Measurements from ENCODE around the gene ARID3B. TPM values are rescaled to one million over a fixed set of nuclear protein-coding genes. Genes with fewer than 3 reads are reported as not detected.

Gene ARID3B
- total RNA-seq, 1 experiment from 2014 or later: 36.1 TPM

DNA sequence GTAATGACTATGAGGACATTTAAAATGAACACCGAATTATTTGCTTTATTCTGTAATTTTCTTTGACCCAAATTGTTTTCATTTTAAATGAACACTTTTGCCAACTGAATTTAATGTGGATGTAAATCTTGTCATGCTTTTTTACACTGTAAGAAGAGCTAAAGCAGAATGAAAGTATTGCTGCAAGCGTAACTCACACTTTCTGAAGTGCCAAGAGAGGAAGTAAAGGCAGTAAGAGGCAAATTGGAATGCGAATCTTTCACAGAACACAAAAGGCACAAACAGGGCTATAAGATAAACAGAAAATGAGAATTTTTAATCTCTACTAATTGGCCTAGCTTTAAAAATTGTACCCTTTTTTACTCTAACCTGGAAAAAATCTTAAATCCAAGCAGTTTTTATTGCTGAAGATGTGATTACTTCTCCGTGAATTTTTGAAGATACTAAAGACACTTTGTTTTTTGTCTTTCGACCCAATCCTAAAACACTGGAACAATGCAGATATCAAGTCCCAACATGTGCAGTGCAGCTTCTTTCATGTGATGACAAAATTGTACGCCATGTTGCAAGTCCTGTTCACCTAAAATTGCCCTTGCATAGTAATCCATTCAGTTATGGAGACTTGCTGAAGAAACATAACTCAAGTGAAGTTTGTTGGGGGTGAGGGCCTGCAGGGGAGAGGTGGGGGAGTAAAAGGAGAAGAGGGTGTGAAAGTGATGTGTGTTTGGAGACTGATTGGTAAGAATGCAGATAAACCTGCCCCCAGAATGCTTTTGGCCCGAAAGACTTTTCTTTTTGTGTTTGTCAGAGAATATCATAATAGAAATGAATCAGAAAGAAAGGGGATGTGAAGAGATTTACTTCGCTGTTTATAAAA lies 1.4 kb downstream of the ARID3B start:
- H3K4me3 Mint-ChIP-seq (ENCODE audit: unreplicated experiment): peak overlapping the region; percentile 87
- H3K27me3 Mint-ChIP-seq (ENCODE audit: insufficient read depth, unreplicated experiment): no peaks in the 10 kb centered on the region
- H3K36me3 ChIP-seq (ENCODE audit: control insufficient read depth, insufficient read depth, low read length): no peaks in the 10 kb centered on the region
- H3K4me1 Mint-ChIP-seq (ENCODE audit: low read depth, unreplicated experiment): peaks cover 13% of the 10 kb centered on the region
- ChIA-PET POLR2A (no interaction called here), CTCF (no interaction called here)
- H3K36me3 Mint-ChIP-seq (ENCODE audit: insufficient read depth, unreplicated experiment): peaks cover 31% of the 10 kb centered on the region
- no peak for DNase-seq
- H3K9me3 Mint-ChIP-seq (ENCODE audit: unreplicated experiment): no peaks in the 10 kb centered on the region
- no peaks in the 10 kb centered on the region for H3K9me3 ChIP-seq
- peak overlapping the region; percentile 91 for H3K4me3 ChIP-seq (ENCODE audit: low read depth, low read length)
- intact Hi-C loops (cut with micrococcal nuclease; ENCODE audit: unreplicated experiment): loop anchor here (1.0 to 5.0 kb wide), 3 partner anchors 70 to 168 kb away; no protein-coding TSS in a partner anchor
- TSS peak; percentile 31 for BruUV-seq (replicated peaks)
- peaks cover 12% of the 10 kb centered on the region for H3K4me1 ChIP-seq
- TF ChIP-seq, protein P1, sequence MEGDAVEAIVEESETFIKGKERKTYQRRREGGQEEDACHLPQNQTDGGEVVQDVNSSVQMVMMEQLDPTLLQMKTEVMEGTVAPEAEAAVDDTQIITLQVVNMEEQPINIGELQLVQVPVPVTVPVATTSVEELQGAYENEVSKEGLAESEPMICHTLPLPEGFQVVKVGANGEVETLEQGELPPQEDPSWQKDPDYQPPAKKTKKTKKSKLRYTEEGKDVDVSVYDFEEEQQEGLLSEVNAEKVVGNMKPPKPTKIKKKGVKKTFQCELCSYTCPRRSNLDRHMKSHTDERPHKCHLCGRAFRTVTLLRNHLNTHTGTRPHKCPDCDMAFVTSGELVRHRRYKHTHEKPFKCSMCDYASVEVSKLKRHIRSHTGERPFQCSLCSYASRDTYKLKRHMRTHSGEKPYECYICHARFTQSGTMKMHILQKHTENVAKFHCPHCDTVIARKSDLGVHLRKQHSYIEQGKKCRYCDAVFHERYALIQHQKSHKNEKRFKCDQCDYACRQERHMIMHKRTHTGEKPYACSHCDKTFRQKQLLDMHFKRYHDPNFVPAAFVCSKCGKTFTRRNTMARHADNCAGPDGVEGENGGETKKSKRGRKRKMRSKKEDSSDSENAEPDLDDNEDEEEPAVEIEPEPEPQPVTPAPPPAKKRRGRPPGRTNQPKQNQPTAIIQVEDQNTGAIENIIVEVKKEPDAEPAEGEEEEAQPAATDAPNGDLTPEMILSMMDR (IDR thresholded peaks at IDR 0.05; ENCODE audit: insufficient read depth in 1 of 2, low read depth in 1 of 2, low read length in 1 of 2, severe bottlenecking in 1 of 2, unreplicated experiment in 1 of 2): no peak
- no peaks in the 10 kb centered on the region for H3K27me3 ChIP-seq (replicated peaks; ENCODE audit: control insufficient read depth, insufficient read depth, low read length)
- H3K27ac Mint-ChIP-seq (ENCODE audit: unreplicated experiment): peak overlapping the region; percentile 86

DNA sequence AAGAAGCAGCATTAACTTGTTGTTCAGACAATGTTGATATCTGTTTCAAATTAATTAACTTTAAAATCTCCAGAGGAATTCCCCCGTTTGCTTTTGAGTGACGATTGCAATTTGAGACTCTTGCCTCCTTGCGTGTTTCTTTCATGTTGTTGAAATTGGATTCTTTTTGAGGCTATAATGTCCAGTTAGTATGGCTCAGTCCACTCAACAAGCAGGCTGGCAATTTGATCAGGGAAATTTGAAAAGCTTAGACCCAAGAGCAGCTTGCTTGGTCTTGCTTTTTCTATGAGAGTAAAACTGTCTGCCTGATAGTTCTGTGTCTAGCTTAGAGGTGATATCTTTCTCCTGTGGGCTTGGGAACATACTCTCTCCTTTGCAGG lies 2.0 kb downstream of the ARID3B start:
- BruUV-seq (replicated peaks): no TSS peak
- Histone ChIP-seq H3K36me3 (ENCODE audit: control insufficient read depth, insufficient read depth, low read length) (no peaks in the 10 kb centered on the region), H3K9me3 (no peaks in the 10 kb centered on the region), H3K4me3 (ENCODE audit: low read depth, low read length) (no peak overlapping the region), H3K27me3 (replicated peaks; ENCODE audit: control insufficient read depth, insufficient read depth, low read length) (no peaks in the 10 kb centered on the region), H3K4me1 (peaks cover 12% of the 10 kb centered on the region)
- Mint-ChIP-seq H3K4me1 (ENCODE audit: low read depth, unreplicated experiment) (peaks cover 13% of the 10 kb centered on the region), H3K27me3 (ENCODE audit: insufficient read depth, unreplicated experiment) (no peaks in the 10 kb centered on the region), H3K27ac (ENCODE audit: unreplicated experiment) (peak overlapping the region; percentile 12), H3K9me3 (ENCODE audit: unreplicated experiment) (no peaks in the 10 kb centered on the region), H3K36me3 (ENCODE audit: insufficient read depth, unreplicated experiment) (peaks cover 34% of the 10 kb centered on the region), H3K4me3 (ENCODE audit: unreplicated experiment) (peak overlapping the region; percentile 87)
- POLR2A ChIA-PET: no interaction called here
- CTCF ChIA-PET: no interaction called here
- TF ChIP-seq, protein P1 (IDR thresholded peaks at IDR 0.05; ENCODE audit: insufficient read depth in 1 of 2, low read depth in 1 of 2, low read length in 1 of 2, severe bottlenecking in 1 of 2, unreplicated experiment in 1 of 2): no peak
- intact Hi-C loops (cut with micrococcal nuclease; ENCODE audit: unreplicated experiment): loop anchor here (1.0 to 5.0 kb wide), 3 partner anchors 69 to 169 kb away; no protein-coding TSS in a partner anchor
- no peak for DNase-seq

DNA sequence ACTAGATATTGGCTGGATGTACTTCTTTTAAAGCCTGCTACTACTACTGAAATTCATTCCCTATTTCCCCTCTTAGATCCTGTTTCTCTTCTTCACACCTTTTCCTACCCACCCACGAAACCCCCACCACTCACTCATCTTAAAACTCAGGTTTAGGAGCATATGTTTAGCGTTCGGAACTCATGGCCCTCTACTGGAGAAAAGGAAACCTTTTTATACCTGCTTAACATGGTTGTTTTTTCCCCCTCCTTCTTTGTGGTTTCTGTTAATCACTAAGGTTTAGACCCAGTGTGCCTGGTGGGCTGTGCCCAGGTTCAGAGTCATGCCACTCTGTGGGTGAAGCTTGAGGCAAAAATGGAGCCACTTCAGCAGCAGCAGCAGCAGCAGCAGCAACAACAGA lies 2.6 kb downstream of the ARID3B start:
- TF ChIP-seq, protein P1 (IDR thresholded peaks at IDR 0.05; ENCODE audit: insufficient read depth in 1 of 2, low read depth in 1 of 2, low read length in 1 of 2, severe bottlenecking in 1 of 2, unreplicated experiment in 1 of 2): peak in 1 of 2 experiments; percentile 24
- no peak for DNase-seq
- Mint-ChIP-seq H3K9me3 (ENCODE audit: unreplicated experiment) (no peaks in the 10 kb centered on the region), H3K4me3 (ENCODE audit: unreplicated experiment) (peak overlapping the region; percentile 28), H3K27me3 (ENCODE audit: insufficient read depth, unreplicated experiment) (no peaks in the 10 kb centered on the region), H3K27ac (ENCODE audit: unreplicated experiment) (no peak overlapping the region), H3K36me3 (ENCODE audit: insufficient read depth, unreplicated experiment) (peaks cover 35% of the 10 kb centered on the region), H3K4me1 (ENCODE audit: low read depth, unreplicated experiment) (peaks cover 13% of the 10 kb centered on the region)
- Histone ChIP-seq H3K36me3 (ENCODE audit: control insufficient read depth, insufficient read depth, low read length) (no peaks in the 10 kb centered on the region), H3K27me3 (replicated peaks; ENCODE audit: control insufficient read depth, insufficient read depth, low read length) (no peaks in the 10 kb centered on the region), H3K4me3 (ENCODE audit: low read depth, low read length) (no peak overlapping the region), H3K4me1 (peaks cover 12% of the 10 kb centered on the region), H3K9me3 (no peaks in the 10 kb centered on the region)
- ChIA-PET CTCF (no interaction called here), POLR2A (no interaction called here)
- intact Hi-C loops (cut with micrococcal nuclease; ENCODE audit: unreplicated experiment): loop anchor here (1.0 to 5.0 kb wide), 3 partner anchors 69 to 169 kb away; no protein-coding TSS in a partner anchor
- no TSS peak for BruUV-seq (replicated peaks)

Measured in Caco-2 (cell line).